NOMO-1 (cell line): ENCODE measurements around the gene MMEL1.
"Not testable (repeated sequence)": the region's sequence is repeated elsewhere in the genome, so short reads cannot be mapped to it uniquely, and the experiment has no call there.

ENCODE experiments used
- DNase-seq, 2 experiments: peaks; one replicate each; lab custom pipeline; 2025; ENCODE audit not compliant: unreplicated experiment in 2 of 2; lab: John Stamatoyannopoulos, UW

Gene MMEL1, protein sequence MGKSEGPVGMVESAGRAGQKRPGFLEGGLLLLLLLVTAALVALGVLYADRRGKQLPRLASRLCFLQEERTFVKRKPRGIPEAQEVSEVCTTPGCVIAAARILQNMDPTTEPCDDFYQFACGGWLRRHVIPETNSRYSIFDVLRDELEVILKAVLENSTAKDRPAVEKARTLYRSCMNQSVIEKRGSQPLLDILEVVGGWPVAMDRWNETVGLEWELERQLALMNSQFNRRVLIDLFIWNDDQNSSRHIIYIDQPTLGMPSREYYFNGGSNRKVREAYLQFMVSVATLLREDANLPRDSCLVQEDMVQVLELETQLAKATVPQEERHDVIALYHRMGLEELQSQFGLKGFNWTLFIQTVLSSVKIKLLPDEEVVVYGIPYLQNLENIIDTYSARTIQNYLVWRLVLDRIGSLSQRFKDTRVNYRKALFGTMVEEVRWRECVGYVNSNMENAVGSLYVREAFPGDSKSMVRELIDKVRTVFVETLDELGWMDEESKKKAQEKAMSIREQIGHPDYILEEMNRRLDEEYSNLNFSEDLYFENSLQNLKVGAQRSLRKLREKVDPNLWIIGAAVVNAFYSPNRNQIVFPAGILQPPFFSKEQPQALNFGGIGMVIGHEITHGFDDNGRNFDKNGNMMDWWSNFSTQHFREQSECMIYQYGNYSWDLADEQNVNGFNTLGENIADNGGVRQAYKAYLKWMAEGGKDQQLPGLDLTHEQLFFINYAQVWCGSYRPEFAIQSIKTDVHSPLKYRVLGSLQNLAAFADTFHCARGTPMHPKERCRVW

DNA sequence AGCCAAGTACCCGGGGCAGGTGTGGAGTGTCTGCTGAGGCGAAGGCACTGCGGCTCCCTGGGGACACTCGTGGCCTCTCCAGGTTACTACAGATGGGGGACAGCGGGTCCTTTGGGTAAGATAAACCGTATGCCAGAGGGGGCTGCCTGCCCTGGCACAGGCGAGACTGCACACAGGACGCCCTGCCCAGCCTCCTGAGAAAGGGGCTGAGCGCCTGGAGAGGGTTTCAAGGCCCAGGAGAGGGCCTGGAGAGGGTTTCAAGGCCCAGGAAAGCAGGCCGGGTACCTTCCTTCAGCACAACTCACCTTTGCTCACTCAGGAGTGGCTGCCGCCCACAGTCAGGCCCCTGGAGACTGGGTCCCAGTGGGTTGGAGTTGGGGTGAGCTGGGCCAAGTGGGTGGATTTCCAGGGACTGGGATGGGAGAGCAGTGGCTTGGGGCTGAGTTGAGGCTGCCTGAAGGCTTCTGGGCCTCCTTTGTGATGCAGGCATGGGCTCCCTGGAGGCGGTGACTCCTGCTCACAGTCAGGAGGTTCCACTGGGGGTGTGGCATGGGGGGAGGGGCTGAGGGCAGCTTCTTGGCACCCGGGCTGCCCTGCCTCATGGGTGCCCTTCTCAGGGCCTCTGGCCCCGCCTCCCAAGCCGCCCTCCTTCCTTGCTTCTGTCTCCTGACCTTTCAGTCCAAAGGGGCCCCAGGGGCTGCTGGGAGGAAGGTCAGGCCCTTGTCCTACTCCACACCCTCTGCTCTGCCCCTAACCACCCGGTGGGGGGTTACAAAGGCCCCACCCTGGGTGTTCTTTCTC, at the start of gene MMEL1:
Gene MMEL1, minus strand, starts transcription at position 456 of the 801 bp plus-strand sequence. CDS start 3,532 bp downstream, outside the sequence.
- DNase-seq = no peak

GRCh38 chr1:2676726-2677125, 43.9 kb upstream of the MMEL1 start:
- not testable (repeated sequence) for DNase-seq

GRCh38 chr1:2671656-2672055, 38.8 kb upstream of the MMEL1 start:
- not testable (repeated sequence) for DNase-seq

- DNase-seq = not testable (repeated sequence)
Measured at GRCh38 chr1:2659806-2660205, 27.0 kb upstream of the MMEL1 start.

GRCh38 chr1:2657909-2658308, 25.1 kb upstream of the MMEL1 start:
- DNase-seq = not testable (repeated sequence)

GRCh38 chr1:2657124-2657523, 24.3 kb upstream of the MMEL1 start:
- not testable (repeated sequence) for DNase-seq

DNA sequence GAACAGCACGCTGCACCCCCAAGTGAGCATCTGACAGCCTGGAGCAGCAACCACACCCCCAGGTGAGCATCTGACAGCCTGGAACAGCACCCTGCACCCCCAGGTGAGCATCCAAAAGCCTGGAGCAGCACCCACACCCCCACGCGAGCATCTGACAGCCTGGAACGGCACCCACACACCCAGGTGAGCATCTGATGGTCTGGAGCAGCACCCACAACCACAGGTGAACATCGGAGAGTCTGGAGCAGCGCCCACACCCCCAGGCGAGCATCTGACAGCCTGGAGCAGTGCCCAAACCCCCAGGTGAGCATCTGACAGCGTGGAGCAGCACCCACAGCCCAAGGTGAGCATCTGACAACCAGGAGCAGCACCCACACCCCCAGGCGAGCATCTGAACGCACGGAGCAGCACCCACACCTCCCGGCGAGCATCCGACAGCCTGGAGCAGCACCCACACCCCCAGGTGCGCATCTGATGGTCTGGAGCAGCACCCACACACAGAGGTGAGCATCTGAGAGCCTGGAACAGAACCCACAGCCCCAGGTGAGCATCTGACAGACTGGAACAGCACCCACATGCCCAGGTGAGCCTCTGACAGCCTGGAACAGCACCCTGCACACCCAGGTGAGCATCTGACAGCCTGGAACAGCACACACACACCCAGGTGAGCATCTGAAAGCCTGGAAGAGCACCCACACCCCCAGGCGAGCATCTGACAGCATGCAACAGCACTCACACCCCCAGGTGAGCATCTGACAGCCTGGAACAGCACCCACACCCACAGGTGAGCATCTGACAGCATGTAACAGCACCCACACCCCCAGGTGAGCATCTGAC, 23.0 kb upstream of the MMEL1 start:
- DNase-seq = not testable (repeated sequence)

DNA sequence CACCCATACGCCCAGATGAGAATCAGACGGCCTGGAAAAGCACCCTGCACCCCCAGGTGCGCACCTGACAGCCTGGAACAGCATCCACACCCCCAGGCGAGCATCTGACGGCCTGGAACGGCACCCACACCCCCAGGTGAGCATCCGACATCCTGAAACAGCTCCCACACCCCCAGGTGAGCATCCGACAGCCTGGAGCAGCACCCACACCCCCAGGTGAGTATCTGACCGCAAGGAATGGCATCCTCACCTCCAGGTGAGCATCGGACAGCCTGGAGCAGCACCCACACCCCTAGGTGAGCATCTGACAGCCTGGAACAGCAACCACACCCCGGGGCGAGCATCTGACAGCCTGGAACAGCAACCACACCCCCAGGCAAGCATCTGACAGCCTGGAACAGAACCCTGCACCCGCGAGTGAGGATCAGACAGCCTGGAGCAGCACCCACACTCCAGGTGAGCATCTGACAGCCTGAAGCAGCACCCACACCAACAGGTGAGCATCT, 21.7 kb upstream of the MMEL1 start:
- not testable (repeated sequence) for DNase-seq

GRCh38 chr1:2653741-2654442, 21.1 kb upstream of the MMEL1 start:
- DNase-seq = not testable (repeated sequence)

DNA sequence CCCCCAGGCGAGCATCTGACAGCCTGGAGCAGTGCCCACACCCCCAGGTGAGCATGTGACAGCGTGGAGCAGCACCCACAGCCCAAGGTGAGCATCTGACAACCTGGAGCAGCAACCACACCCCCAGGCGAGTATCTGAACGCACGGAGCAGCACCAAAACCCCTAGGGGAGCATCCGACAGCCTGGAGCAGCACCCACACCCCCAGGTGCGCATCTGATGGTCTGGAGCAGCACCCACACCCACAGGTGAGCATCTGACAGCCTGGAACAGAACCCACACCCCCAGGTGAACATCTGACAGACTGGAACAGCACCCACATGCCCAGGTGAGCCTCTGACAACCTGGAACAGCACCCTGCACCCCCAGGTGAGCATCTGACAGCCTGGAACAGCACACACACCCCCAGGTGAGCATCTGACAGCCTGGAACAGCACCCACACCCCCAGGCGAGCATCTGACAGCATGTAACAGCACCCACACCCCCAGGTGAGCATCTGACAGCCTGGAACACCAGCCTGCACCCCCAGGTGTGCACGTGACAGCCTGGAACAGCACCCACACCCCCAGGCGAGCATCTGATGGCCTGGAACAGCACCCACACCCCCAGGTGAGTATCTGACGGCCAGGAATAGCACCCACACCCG, 20.2 kb upstream of the MMEL1 start:
- DNase-seq = not testable (repeated sequence)

GRCh38 chr1:2652152-2652925, 19.5 kb upstream of the MMEL1 start:
- DNase-seq = not testable (repeated sequence)

DNA sequence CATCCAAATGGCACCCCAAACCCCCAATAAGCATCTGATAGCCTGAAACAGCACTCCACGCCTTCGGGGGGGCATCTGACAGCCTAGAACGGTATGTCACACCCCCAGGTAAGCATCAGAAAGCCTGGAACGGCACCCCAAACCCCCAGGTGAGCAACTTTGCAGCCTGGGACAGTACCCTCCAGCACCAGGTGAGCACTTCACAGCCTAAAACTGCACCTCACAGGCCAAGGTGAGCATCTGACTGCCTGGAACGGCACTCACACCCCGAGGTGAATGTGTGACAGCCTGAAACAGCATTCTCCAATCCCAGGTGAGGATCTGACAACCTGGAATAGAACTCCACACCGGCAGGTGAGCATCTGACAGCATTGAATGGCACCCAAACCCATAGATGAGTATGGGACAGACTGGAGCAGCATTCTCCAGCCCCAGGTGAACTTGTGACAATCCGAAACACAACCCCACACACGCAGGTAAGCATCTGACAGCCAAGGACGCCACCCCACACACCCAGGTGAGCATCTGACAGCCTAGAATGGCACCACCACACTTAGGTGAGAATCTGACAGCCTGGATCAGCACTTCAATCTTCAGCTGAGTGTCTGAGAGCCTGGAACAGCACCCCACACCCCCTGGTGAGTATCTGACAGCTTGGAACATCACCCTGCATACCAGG, 18.3 kb upstream of the MMEL1 start:
- no peak for DNase-seq

DNA sequence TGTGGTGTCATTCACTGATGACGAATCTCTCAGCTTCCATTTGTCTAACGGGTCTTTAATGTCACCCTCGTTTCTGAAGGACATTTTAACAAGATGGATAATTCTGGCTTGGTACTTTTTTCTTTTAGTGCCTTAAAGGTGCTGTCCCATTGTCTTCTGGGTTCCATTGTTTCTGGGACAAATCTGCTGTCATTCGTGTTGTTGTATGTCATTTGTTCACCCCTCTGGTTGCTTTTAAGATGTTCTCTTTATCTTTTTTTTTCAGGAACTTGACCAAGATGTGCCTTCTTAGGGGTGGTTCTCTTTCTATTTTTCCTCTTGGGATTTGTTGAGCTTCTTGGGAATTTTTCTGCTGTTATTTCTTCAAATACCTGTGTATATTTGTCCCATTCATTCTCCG, 14.0 kb upstream of the MMEL1 start:
- DNase-seq = no peak

DNA sequence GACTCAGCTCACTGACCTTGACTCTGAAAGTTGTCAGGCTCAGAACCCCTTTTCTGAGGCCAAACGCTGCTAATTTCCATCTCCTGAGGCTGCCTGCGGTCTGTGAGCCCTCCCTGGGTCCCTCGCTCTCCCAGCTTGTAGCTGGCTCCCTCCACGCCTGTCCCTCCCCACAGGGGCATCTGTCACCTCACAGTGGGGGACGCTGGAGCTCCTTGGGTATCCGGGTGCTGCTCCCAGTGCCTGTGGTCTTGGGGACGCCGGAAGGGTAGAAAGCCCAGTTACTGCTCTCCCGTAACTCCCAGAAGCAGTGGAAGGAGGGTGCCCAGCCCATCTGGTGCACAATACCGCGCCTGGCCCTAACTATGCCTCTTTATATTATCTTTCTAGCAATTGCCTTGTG, 13.0 kb upstream of the MMEL1 start:
- DNase-seq = no peak

DNA sequence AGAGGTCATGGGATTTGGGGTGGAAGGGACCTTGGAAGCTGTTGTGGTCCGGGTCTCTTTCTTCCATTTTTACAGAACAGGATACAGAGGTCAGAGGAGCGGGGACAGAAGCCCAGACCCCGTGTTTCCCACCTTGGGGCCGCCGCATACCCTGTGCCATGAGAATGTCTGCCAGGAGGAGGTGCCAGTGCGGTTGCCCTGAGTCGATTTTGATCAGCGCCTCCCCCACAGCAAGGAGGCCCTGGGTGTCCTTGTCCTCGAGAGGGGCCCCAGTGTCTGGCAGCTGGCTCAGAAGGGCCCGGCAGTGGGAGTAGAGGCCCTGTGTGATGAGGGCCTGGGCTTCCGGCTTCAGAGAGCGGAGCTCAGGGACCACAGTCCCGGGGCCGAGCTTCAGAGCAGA, 12.3 kb upstream of the MMEL1 start:
- no peak for DNase-seq

GRCh38 chr1:2644591-2645101, 11.8 kb upstream of the MMEL1 start:
- no peak for DNase-seq

DNA sequence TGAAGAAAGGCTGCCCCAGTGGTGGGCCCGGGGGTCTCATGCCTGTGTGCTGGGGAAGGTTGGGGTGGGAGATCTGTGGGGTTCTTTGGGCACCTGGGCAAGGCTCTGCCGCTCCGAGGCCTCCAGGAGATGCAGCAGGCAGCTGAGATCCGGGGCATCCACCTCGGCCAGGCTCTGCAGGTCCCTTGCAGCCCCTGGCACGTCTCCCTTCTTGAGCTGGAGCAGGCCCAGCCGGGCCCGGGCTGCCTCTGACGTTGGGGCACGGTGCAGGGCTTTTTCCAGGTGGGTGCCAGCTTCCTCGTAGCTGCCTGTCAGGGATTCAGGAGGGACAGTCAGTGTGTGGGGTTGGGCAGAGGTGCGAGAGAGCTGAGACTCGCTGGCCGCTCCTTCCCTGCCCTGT, 11.4 kb upstream of the MMEL1 start:
- no peak for DNase-seq
